T-helper 22 cell (primary cell): ENCODE results near the gene KLC3.
"Not testable (repeated sequence)": the region's sequence is repeated elsewhere in the genome, so short reads cannot be mapped to it uniquely, and the experiment has no call there.

ENCODE experiments used
- DNase-seq: peaks from one replicate; pipeline ENCODE4 v3.0.0-alpha.2; 2020; ENCODE audit warnings: low read depth

Gene KLC3

DNA sequence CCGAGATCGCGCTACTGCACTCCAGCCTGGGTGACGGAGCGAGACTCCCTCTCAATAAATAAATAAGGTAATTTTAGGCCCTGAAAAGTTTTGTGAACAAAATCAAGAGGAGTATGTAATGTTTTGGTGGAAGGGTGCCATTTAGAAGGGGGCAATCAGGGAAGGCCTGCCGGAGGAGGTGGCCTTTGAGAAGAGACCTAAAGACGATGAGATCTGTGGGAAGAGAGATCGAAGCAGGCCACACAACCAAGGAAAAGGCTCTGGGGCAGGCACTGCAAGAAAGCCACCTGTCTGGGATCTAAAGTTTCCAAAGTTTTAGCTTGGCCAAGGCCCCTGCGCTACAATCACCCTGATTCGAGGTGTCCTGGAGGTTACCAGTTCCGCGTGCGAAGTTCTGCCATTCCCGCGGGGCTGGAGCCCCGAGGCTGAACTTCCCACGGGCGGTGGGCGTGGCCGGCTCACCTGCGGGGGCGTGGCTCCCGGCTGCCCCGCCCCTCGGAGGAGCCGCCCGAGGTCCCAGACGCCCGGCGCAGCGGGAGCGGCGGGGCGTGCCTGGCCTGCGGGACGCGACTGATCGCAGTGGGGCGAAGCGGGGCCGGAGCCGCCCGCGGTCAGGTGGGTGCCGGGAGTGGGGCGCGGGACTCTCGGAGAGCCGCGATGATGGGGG is at the start of gene KLC3:
Gene KLC3, plus strand, starts transcription at position 519 of the 667 bp plus-strand sequence. CDS start 4,792 bp downstream, outside the sequence.
- no peak for DNase-seq

DNA sequence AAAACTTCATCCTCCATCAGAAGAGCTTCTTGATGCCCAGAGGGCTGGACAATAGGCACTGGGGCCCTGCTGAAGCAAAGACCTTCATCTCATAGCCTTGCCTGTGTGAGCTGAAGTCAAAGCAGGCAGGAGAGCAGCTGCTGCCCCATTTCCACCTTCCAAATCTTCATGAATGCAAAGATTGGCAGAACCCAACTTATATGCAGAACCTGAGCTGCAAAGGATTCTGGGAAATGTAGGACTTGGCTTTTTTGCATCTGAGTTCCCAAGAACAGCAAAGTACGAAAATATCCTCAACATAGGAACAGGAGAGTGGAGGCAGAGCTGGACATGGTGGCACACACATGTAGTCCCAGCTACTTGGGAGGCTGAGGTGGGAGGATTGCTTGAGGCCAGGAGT is 48.7 kb upstream of the KLC3 start:
- no peak for DNase-seq

DNA sequence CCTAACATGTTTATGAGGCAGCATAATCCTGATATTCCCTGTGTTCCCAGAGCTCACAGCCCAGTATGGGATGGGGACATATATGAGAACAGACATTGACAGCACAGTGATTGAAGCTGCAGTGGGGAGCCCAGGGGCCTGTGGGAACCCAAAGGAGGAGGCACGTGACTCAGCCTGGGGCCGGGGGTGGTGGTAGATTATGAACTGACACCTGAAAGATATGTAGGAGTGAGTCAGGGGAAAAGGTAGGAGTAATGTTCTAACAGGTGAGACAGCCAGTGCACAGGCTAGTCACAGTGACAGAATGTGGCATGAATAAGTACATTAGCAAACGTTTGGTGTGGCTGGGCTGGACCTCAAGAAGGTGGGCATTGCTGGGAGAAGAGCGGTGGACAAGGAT is 46.9 kb upstream of the KLC3 start:
- DNase-seq, result no peak

DNA sequence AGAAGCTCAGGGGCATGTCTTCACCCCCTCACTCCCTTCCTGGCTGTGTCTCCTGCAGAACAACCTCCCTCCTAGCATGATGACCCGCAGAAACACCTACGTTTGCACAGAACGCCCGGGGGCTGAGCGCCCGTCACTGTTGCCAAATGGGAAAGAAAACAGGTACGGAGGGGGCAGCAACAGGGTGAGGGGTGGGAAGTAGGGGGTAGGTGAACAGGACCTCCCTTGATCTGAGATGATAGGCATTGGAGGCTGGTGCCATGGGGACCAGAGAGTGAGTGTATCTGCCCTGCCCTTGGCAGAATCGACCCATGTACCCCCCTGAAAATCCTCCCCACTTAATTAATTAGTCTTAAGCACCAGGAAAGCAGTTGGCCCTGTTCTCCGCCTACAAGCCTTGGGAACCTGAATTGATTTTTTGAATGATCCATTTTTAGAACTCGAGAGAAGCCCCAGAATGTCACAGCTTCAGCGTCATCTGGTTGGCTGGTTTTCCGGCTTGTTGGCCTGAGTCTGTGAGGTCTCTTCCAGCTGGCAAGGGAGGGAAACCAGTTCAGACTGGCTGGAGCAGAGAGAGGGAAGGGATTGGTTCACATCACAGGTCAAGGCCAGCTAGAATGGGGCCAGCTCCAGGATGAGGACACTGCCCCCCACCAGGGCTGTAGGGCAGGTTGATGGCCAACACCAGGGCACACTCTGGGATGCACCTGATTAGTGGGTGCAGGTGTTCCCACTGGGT is 46.1 kb upstream of the KLC3 start:
- no peak for DNase-seq

DNA sequence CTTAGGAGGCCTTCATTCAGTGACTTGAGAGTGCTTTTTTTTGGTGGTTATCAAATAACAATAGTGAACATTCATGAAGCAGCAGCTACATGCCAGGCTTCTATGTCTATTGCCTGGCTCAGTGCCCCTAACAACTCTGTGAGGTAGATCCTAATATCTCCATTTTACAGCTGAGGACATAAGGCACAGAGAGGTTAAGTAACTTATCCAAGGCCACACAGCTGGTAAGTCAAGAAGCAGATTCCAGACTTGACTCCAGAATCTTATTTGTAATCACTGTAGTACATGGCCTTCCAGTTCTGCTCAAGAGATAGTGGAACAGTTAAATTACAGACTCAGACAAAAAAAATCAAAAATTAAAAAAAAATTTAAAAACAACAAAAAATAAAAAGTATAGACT is 44.7 kb upstream of the KLC3 start:
- no peak for DNase-seq

DNA sequence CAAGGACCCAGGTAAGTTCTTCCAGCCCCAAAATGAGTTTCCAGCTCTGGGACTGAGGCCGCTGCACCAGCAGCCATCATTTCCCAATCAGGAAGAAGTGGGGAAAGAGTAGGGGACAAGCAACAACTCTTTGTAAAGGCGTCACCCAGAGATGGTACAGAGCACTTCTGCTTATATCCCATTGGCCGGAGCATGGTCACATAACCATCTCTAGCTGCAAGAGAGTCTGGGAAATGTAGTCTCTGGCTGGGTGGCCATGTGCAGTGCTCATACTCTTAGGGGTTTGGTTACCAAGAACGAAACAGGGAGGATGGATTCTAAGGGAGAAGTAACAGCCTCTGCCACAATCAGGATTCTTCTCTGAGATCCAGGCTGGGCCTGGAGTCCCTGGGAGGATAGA is 44.2 kb upstream of the KLC3 start:
- DNase-seq, result no peak

DNA sequence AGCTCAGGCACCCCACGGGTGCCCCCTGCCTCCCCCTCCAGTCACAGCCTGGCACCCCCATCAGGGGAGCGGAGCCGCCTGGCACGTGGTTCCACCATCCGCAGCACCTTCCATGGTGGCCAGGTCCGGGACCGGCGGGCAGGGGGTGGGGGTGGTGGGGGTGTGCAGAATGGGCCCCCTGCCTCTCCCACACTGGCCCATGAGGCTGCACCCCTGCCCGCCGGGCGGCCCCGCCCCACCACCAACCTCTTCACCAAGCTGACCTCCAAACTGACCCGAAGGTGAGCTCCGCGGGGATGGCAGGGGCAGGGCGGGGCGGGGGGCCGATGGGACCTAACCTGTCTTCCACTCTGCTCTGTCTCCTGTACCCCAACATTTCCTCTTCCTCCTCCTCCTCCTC is 42.9 kb upstream of the KLC3 start:
- DNase-seq, result no peak

DNA sequence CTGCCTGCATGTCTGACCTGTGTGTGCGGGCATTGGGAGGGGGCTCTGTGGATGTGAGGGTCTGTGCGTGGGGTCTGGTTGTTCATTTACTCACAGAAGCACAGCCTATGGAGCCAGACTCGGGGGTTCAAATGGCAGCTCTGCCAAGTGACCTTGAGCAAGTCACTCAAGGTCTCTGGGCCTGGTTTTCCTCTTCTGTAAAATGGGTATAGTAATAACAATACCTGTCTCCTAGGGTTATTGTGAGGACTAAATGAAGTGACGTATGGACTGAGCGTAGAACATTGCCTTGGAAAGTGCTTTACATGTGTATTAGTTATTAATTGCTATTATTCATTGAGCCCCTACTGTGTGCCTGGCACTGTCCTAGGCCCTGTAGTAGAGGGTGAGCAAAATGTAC is 42.3 kb upstream of the KLC3 start:
- no peak for DNase-seq

DNA sequence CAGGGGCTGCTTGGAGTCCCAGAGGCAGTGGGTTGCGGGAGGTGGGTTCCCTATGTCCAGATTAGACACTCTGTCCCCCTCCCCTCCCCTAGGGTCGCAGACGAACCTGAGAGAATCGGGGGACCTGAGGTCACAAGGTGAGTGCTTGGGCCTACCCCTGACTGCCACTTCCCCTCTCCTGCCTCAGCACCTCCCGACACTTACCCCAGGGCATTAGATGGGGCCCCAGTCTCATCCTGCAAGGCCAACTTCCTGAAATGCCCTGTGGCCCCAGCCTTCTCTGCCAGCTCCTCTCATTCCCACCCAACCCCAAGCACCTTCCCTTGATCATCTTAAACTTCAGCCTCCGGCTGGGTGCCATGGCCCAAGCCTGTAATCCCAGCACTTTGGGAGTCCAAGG is 40.8 kb upstream of the KLC3 start:
- no peak for DNase-seq

DNA sequence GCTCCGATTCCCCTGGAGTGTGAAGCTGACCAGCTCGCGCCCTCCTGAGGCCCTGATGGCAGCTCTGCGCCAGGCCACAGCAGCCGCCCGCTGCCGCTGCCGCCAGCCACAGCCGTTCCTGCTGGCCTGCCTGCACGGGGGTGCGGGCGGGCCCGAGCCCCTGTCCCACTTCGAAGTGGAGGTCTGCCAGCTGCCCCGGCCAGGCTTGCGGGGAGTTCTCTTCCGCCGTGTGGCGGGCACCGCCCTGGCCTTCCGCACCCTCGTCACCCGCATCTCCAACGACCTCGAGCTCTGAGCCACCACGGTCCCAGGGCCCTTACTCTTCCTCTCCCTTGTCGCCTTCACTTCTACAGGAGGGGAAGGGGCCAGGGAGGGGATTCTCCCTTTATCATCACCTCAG is 38.1 kb upstream of the KLC3 start:
- DNase-seq, result no peak

DNA sequence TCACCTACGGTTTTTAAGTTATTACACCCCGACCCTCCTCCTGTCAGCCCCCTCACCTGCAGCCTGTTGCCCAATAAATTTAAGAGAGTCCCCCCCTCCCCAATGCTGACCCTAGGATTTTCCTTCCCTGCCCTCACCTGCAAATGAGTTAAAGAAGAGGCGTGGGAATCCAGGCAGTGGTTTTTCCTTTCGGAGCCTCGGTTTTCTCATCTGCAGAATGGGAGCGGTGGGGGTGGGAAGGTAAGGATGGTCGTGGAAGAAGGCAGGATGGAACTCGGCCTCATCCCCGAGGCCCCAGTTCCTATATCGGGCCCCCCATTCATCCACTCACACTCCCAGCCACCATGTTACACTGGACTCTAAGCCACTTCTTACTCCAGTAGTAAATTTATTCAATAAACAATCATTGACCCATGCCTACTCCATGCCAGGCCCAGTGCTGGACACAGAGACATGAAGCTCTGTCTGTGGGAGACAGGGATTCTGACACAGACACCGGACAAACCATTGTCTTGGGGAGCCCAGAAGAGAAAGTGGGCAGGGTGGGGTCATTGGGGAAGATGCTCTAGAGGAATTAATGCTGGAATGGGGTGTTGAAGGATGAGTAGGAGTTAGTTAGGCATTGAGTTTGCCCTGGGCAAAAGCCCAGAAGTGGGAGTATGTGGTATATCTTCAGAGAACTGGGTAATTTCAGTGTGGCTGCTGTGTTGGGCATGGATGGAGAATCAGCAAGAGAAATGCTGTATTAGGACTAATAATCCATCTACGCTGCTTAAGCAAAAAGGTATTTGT is 37.1 kb upstream of the KLC3 start:
- no peak for DNase-seq

DNA sequence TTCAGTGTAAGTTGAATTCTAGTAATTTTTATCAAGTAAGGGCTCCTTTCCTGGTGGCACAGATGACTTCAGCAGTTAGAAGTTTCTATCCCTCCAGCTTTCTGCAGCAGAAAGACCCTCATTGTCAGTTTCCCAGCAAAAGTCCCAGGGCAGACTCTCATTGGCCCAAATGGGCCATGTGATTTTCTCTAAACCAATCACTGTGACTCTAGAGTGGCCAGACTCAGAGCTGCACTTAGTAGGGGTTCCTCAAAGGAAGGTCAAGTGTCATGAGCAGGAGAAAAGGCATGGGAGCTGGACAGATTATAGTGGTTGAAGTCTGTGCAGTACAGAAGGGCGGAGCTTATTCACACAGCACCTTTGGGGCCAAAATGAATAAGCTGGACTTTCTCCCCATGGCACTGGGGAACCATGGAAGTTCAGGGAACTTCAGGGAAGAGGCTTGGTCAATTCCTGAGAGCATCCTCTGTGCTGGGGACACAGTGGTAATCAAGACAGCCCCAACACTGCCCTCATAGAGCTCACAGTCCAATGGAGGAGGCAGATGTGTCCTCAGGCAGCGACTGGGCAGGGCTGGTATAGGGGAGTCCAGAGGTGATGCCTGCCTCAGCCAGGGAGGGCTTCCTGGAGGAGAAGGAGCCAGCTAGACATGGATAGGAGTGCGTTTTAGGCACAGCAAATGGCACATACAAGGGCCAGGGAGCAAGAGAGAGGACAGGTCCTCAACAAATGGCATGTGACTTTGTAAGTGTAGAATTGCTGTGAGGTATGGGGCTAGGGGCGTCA is 36.2 kb upstream of the KLC3 start:
- no peak for DNase-seq

DNA sequence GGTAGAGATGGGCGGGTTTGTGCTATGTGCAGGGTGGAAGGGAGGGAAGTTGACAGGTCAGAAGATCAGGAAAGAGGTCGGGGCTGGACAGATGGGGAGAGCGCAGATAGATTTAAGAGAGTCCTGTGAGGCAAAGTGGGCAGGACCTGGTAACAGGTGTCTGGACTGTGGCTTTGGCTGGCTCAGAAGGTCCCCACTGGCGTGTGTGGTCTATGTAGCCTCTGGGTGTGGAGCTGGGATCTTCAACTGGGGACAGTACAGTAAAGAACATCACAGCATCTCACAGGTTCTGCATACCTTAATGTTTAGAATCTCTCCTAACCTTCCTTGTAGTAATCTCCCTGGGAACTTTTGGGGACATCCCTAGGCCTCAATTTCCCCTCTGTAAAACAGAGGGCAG is 35.5 kb upstream of the KLC3 start:
- DNase-seq, result no peak

DNA sequence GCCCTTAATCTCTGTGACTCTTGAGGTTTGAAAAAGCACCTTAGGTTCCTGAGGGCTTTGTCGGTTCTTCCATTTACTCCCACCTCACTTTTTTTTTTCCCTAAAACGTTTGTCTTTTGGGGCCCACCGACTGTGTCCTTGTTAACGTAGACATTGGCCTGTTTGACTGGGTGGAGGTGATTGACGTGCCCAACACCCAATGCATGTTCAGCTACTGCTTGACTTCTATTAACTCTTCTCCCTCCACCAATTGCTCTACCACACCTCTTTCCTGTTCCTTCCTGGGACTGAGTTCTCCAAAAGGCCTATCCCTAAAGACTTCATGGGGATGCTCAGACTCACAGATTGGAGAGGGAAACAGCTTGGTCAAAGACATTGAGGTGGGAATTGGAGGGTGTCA is 35.1 kb upstream of the KLC3 start:
- no peak for DNase-seq

DNA sequence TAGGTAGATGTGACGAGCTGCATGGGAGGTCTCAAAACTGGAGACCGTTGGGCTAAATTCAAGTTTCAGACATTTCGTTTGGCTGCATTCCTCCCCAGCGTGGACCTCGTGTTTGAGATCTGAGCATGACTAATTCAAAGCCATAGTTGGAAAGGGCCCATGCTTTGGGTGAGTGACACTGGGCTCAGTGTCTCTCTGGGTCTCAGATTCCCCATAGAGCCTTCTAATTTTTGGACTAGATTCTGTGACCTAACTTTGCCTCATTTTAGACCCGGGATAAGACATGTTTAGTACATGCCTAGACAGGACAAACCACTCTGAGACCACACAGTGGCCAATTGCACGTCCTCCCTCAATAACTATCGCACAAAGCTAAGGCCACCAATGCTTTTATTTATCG is 34.5 kb upstream of the KLC3 start:
- DNase-seq, result no peak

DNA sequence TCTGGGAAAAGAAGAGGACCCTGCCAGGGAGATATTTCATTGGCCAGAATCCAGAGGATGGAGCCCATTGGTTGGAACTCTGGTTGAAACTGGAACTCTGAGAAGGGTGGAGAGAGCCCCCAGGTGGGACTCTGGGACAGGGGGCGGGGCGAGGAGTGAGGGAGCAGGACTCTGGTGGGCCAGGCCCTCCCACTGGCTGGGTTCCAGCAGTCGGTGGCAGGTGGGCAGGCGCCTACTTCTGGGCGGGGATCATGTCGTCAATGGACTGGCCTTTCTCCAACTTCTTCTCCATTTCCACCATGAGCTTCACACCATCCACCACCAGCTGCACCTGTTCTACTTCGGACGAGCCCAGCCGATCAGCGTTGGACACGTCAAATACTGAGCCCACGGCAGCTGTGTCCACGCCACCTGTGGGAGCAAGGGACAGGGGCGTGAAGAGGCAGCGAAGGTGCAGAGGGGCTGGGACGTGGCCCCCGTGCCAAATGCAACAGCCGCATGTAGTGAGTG is 34.0 kb upstream of the KLC3 start:
- DNase-seq, result no peak

DNA sequence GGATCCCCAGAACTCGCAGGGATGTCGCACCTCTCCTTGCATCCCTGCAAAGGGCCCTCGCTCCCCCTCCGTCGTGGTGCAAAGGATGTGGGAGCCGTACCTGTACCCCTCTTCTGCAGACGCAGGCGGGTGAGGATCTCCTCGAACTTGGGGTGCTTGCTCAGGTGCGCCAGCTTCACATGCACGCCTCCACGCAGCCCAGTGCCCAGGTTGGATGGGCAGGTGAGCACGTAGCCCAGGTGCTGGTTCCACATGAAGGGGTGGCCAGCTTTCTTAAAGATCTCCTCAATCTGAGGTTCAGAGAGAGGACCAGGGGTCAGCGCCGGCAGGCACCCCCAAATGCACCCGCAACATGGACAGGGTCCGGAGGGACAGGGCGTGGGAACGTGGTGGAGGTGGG is 33.2 kb upstream of the KLC3 start:
- no peak for DNase-seq

DNA sequence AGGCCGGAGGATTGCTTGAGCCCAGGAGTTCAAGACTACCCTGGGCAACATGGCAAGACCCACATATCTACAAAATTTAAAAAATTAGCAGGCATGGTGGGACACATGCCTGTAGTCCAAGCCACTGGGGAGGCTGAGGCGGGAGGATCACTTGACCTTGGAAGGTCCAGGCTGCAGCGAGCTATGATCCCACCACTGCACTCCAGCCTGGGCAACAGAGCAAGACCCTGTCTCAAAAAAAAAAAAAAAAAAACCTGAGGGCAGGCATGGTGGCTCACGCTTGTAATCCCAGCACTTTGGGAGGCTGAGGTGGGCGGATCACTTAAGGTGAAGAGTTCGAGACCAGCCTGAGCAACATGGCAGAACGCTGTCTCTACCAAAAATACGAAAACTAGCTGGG is 31.2 kb upstream of the KLC3 start:
- not testable (repeated sequence) for DNase-seq

DNA sequence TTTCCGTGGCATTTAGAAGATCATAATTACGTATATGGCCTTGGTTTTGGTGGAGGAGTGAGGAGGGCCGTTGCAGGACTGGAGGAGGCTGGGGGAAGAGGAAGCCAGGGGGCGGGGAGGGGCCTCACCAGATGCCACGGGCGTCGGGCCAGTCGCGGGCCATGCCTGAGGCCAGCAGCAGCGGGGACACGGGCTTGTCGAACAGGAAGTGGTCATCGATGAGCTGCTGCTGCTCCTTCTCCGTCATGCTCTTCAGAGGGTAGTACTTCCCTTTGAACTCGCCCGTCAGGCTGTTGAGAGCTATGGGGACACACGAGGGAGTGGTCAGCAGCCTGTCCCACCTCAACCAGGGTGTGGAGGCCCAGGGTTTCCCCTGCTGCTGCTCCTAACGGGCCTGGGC is 28.9 kb upstream of the KLC3 start:
- DNase-seq, result no peak

DNA sequence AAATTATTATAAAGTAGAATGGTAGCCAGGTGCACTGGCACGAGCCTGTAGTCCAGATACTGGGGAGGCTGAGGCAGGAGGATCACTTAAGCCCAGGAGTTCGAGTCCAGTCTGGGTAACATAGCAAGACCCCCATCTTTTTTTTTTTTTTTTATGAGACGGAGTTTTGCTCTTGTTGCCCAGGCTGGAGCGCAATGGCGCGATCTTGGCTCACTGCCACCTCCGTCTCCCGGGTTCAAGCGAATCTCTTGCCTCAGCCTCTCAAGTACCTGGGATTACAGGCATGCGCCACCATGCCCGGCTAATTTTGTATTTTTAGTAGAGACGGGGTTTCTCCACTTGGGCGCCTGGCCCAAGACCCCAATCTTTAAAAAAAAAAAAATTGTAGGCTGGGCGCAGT is 28.3 kb upstream of the KLC3 start:
- not testable (repeated sequence) for DNase-seq

DNA sequence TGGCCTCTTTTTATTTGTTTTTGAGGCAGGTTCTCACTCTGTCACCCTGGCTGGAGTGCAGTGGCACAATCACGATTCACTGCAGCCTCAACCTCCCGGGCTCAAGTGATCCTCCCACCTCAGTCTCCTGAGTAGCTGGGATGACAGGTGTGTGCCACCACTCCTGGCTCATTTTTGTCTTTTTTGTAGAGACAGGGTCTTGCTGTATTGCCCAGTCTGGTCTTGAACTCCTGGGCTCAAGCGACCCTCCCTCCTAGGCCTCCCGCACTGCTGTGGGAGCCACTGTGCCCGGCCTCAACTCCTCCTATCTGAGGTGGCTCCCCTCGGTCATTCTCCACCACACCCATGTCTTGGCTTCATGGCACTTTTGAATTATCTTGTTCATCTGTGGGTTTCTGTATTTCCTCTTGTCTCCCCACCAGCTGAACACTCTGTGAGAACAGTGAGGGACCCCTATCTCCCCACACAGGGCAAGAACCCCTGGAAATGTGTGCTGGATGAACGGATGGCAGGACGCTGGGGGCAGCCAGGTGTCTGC is 25.8 kb upstream of the KLC3 start:
- no peak for DNase-seq

DNA sequence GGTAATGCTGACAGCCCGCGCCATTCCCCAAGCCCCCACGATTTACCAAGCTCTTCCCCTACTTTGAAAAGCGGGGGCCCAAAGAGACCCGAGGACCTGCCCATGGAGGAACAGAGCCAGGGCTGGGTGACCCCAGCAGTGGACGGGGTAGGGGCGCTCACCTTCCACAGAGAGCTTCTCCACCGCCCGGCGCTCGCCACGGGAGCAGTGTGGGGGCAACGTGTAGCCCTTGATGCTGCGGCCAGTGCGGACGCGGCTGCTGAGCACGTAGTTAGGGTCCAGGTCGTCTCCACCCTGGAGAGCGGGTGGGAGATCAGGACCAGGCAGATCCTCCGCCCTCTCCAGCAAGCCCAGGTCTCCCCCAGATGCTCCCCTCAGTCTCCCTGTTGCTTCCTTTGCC is 25.2 kb upstream of the KLC3 start:
- no peak for DNase-seq
